K562 (cell line): ENCODE results near the gene ST6GALNAC6. TPM values are rescaled to one million over a fixed set of nuclear protein-coding genes. Genes with fewer than 3 reads are reported as not detected.
A peak's percentile ranks its signal among the peaks of the same experiment; 100 is the strongest.

Source experiments
- ATAC-seq: fragments of 200-7000 bp; cut with Tn5 transposase; 3 replicates; pipeline ENCODE4 v1.9.1; 2020; ENCODE audit warnings: moderate library complexity
- BruUV-seq: library from RNA; stranded (reverse); fragments of 400-500 nt; replicated peaks from 2 replicates; lab custom pipeline; 2021; lab: Mats Ljungman, UMichigan
- CTCF ChIA-PET: fragments of 300-600 bp; formaldehyde crosslinking; extraction: SDS; loops from one replicate; lab custom pipeline; 2021; ENCODE audit warnings: low intra/inter-chr PET ratio; lab: Yijun Ruan, JAX
- POLR2A ChIA-PET: fragments of 300-600, 350-650 bp; sonication (Branson Sonifier 250); formaldehyde crosslinking; extraction: SDS; loops from one replicate; lab custom pipeline; 2021; ENCODE audit warnings: antibody characterized with exemption, inconsistent platforms; lab: Yijun Ruan, JAX
- DNase-seq, 4 experiments: peaks; one replicate each; pipeline versions ENCODE4 v3.0.0 to v3.0.0-alpha.2; 2011 to 2018; ENCODE audit warnings: low spot score in 3 of 4, mixed read lengths in 3 of 4; ENCODE audit errors: extremely low read depth in 1 of 4
- FAIRE-seq: peaks from 2 replicates; lab custom pipeline; 2011; peaks lifted over from hg19 to GRCh38; lab: Jason Lieb, UNC
- H2AFZ ChIP-seq: 2 replicates; pipeline ENCODE4 v1.6.0; 2011; ENCODE audit warnings: low read depth, low read length, control low read depth, inconsistent platforms
- H3K27ac ChIP-seq: fragments of 200-600 bp; 3 replicates; pipeline ENCODE4 v1.8.0; 2011; ENCODE audit warnings: low read depth, mild to moderate bottlenecking, control low read depth, inconsistent platforms, low read length, moderate library complexity, mixed read lengths; ENCODE audit errors: extremely low read depth
- H3K27me3 ChIP-seq, 2 experiments: fragments of 300-600 bp in 1 of 2; 2 replicates in 1 of 2; 3 replicates in 1 of 2; pipeline versions ENCODE4 v1.6.0 to v1.8.0; 2011; ENCODE audit warnings: inconsistent platforms in 2 of 2, low read length in 2 of 2, mild to moderate bottlenecking in 1 of 2, mixed read lengths in 1 of 2, moderate library complexity in 1 of 2; ENCODE audit not compliant: control insufficient read depth in 2 of 2, insufficient read depth in 2 of 2
- H3K36me3 ChIP-seq: fragments of 300-600 bp; 3 replicates; pipeline ENCODE4 v1.8.0; 2011; ENCODE audit warnings: mild to moderate bottlenecking, low read length, inconsistent platforms; ENCODE audit not compliant: control insufficient read depth, insufficient read depth
- H3K4me1 ChIP-seq, 2 experiments: fragments of 200-600 bp in 1 of 2; replicated peaks in 1 of 2; 2 replicates in 1 of 2; 3 replicates in 1 of 2; pipeline versions ENCODE4 v1.5.1 to v1.8.0; 2011; ENCODE audit warnings: inconsistent platforms in 2 of 2, low read length in 2 of 2, mild to moderate bottlenecking in 1 of 2, mixed read lengths in 1 of 2, moderate library complexity in 1 of 2; ENCODE audit not compliant: control insufficient read depth in 2 of 2, insufficient read depth in 2 of 2
- H3K4me2 ChIP-seq: 2 replicates; pipeline ENCODE4 v1.6.1; 2011; ENCODE audit warnings: low read length, control low read depth, inconsistent platforms, mixed read lengths; ENCODE audit not compliant: insufficient read depth
- H3K4me3 ChIP-seq: fragments of 200-600 bp; sonication (generic), shearing (Covaris generic); 2 replicates; pipeline ENCODE4 v1.5.1; 2016; ENCODE audit warnings: control low read depth, inconsistent platforms
- H3K79me2 ChIP-seq: fragments of 200-600 bp; 3 replicates; pipeline ENCODE4 v1.8.0; 2011; ENCODE audit warnings: low read length, inconsistent platforms; ENCODE audit not compliant: control insufficient read depth, insufficient read depth
- H3K9ac ChIP-seq, 2 experiments: 2 replicates each; pipeline versions ENCODE4 v1.6.0 to v1.6.1; 2011; ENCODE audit warnings: low read depth in 2 of 2, low read length in 2 of 2, control low read depth in 1 of 2, inconsistent platforms in 1 of 2, mild to moderate bottlenecking in 1 of 2, mixed read lengths in 1 of 2; ENCODE audit not compliant: insufficient read depth in 1 of 2
- H3K9me1 ChIP-seq: one replicate; pipeline ENCODE4 v1.6.0; 2011; ENCODE audit warnings: inconsistent platforms, mild to moderate bottlenecking, low read length, moderate library complexity; ENCODE audit not compliant: control insufficient read depth, insufficient read depth
- H3K9me3 ChIP-seq: replicated peaks from 2 replicates; pipeline ENCODE4 v1.5.1; 2011; ENCODE audit warnings: low read depth, low read length, inconsistent platforms; ENCODE audit not compliant: control insufficient read depth, insufficient read depth
- H4K20me1 ChIP-seq: replicated peaks from 2 replicates; pipeline ENCODE4 v1.6.1; 2011; ENCODE audit warnings: low read length, inconsistent platforms, mixed read lengths; ENCODE audit not compliant: control insufficient read depth, insufficient read depth
- HIVEP1 ChIP-seq: fragments of 250-450 bp; sonication (Bioruptor Pico); IDR thresholded peaks from 2 replicates; pipeline ENCODE4 v1.4.0; 2020; ENCODE audit warnings: mild to moderate bottlenecking
- POLR2G ChIP-seq: fragments of 200-400 bp; formaldehyde crosslinking; IDR thresholded peaks from 2 replicates; pipeline ENCODE4 v1.6.1; 2017; ENCODE audit warnings: low read depth, mild to moderate bottlenecking, antibody characterized with exemption, low read length, moderate library complexity
- WGBS: fragments of 100-300 bp; shearing (Covaris generic); methylation state at CpG from one replicate; pipeline ENCODE4 v1.1.6; 2016; ENCODE audit warnings: low coverage, mixed read lengths; ENCODE audit not compliant: insufficient coverage; ENCODE audit errors: missing lambda C conversion rate; 5-methylcytosine and 5-hydroxymethylcytosine counted together
- in situ Hi-C: fragments of 300-500 bp; cut with MboI; formaldehyde crosslinking; loops from 4 replicates; pipeline ENCODE4 v1.15.0; 2018; ENCODE audit warnings: inconsistent platforms, mixed read lengths
- intact Hi-C: fragments of 100-400 bp; cut with micrococcal nuclease; formaldehyde crosslinking; loops from 2 replicates; pipeline ENCODE4 v1.14.2; 2022
- polyA plus RNA-seq, 8 experiments: library from polyadenylated mRNA; depleted of rRNA in 4 of 8; stranded (reverse) in 5 of 8; unstranded in 3 of 8; fragments of >200 nt; fragmentation: Nextera tagmentation in 2 of 8; fragmentation: Illumina TruSeq in 1 of 8; extraction: Ambion mirVana in 2 of 8; extraction: Trizol in 1 of 8; gene quantifications; 2 replicates each; pipeline versions ENCODE4 v1.2.1 to v1.2.3, GENCODE V29; 2011 to 2014; ENCODE audit warnings: inconsistent platforms in 1 of 8, missing spikeins in 1 of 8
- total RNA-seq, 7 experiments: library from RNA; depleted of rRNA in 6 of 7; stranded (reverse); fragments of >200 nt in 6 of 7; fragmentation: Illumina TruSeq in 2 of 7; extraction: Trizol in 2 of 7; gene quantifications; 2 replicates each; pipeline versions ENCODE4 v1.2.1 to v1.2.3, GENCODE V29; 2011 to 2021; ENCODE audit warnings: low replicate concordance in 1 of 7
- TF ChIP-seq, protein P1 (sequence below): fragments of 450-650 bp; formaldehyde crosslinking; IDR thresholded peaks from 2 replicates; pipeline ENCODE4 v1.4.0; 2022; ENCODE audit warnings: missing genetic modification characterization
- TF ChIP-seq, protein P2 (sequence below): fragments of 450-650 bp; formaldehyde crosslinking; conservative IDR thresholded peaks from 2 replicates; pipeline ENCODE4 v1.4.0; 2022; ENCODE audit warnings: mild to moderate bottlenecking, missing genetic modification characterization

The ST6GALNAC6 gene
- total and polyA plus RNA-seq, 9 of the 15 experiments (the other 6 are each of a cell fraction or from before 2014, with no cell fraction given) = 0.13 to 23.0 (median 14.5) TPM

DNA sequence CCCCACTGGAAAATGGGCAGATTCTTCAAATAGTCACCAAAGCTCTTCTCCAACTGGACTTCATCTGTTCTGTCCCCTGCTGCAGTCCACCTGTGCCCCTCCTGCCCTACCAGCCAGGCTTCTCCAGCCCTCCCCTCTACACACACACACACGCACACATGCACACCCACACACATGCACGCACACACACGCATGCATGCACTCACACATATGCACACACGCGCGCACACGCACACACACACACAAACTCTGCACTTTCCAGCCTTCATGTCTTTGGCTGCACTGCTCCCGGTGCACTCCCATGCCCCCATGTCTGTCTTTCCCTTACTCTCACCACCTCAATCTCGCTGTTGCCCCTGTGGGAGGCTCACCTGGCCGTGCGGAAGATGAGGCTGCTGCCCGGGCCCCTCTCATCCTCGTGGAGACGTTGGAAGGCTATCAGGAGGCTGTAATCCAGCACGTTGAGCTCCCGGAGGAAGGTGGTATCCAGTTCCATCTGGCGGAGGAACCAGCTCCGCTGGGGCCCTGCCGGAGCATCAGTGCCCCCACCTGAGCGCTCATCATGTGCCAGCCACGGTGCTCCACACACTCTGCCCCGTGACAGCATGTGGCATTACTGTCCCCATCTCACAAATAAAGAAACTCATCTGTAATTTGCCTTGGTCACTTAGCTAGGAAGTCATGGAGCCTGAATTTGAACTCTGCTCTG lies 25.5 kb upstream of the ST6GALNAC6 start:
- H3K4me2 ChIP-seq = no peak overlapping the region
- no peaks in the 10 kb centered on the region for H3K9me1 ChIP-seq
- H3K9me3 ChIP-seq = no peaks in the 10 kb centered on the region
- no TSS peak for BruUV-seq
- FAIRE-seq (no peak), DNase-seq (no peak), ATAC-seq (no peak)
- peak overlapping the region in 1 of 2 experiments; percentile 65; a peak in 2 of 4 replicates for H3K9ac ChIP-seq
- H2AFZ ChIP-seq = no peak overlapping the region
- peaks cover 22 to 50% of the 10 kb centered on the region in 2 experiments; a peak in 4 of 5 replicates for H3K4me1 ChIP-seq
- H3K27ac ChIP-seq = no peak overlapping the region
- TF ChIP-seq POLR2G = 0 out of 2 replicates have a peak, but pooled peaks have one; percentile 20
- TF ChIP-seq, protein P1, sequence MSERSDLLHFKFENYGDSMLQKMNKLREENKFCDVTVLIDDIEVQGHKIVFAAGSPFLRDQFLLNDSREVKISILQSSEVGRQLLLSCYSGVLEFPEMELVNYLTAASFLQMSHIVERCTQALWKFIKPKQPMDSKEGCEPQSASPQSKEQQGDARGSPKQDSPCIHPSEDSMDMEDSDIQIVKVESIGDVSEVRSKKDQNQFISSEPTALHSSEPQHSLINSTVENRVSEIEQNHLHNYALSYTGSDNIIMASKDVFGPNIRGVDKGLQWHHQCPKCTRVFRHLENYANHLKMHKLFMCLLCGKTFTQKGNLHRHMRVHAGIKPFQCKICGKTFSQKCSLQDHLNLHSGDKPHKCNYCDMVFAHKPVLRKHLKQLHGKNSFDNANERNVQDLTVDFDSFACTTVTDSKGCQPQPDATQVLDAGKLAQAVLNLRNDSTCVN (CRISPR knock-in tag) = 0 out of 2 replicates have a peak, but pooled peaks have one; percentile 30
- TF ChIP-seq HIVEP1 (CRISPR knock-in tag) = no peak
- TF ChIP-seq, protein P2, sequence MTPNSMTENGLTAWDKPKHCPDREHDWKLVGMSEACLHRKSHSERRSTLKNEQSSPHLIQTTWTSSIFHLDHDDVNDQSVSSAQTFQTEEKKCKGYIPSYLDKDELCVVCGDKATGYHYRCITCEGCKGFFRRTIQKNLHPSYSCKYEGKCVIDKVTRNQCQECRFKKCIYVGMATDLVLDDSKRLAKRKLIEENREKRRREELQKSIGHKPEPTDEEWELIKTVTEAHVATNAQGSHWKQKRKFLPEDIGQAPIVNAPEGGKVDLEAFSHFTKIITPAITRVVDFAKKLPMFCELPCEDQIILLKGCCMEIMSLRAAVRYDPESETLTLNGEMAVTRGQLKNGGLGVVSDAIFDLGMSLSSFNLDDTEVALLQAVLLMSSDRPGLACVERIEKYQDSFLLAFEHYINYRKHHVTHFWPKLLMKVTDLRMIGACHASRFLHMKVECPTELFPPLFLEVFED = 0 out of 2 replicates have a peak, but pooled peaks have one; percentile 33
- in situ Hi-C loops (loop anchor here (5.0 to 25.0 kb wide), 3 partner anchors 423 to 988 kb away; no protein-coding TSS in a partner anchor), intact Hi-C loops (loop anchor here (5.0 kb wide), 1 partner anchor 333 kb away; no protein-coding TSS in a partner anchor)
- no peak overlapping the region for H3K4me3 ChIP-seq
- H3K79me2 ChIP-seq = no peaks in the 10 kb centered on the region
- no peaks in the 10 kb centered on the region for H3K36me3 ChIP-seq
- 59% methylated on average over 21 of the region's 22 CpGs for WGBS
- POLR2A ChIA-PET = interaction anchor here (0.6 kb wide), 1 partner anchor 190 kb away, joined by 3 read pairs; no protein-coding TSS in a partner anchor
- CTCF ChIA-PET = no interaction called here
- H4K20me1 ChIP-seq = no peaks in the 10 kb centered on the region
- H3K27me3 ChIP-seq = no peaks in the 10 kb centered on the region
